SK-N-SH treated with all-trans-retinoic acid at 6 μM for 48 hours (cell line): ENCODE data around the gene SLC26A9.

Source experiments
- ATAC-seq: fragments of 200-7000 bp; cut with Tn5 transposase; 3 replicates; pipeline ENCODE4 v1.9.1; 2020; ENCODE audit warnings: mild to moderate bottlenecking, moderate library complexity
- BACH2 ChIP-seq: fragments of 250-450 bp; sonication (Bioruptor Pico); IDR thresholded peaks from 2 replicates; pipeline ENCODE4 v1.9.0; 2021; ENCODE audit warnings: mild to moderate bottlenecking, borderline replicate concordance
- CSDC2 ChIP-seq: fragments of 250-450 bp; sonication (Bioruptor Pico); IDR thresholded peaks from 2 replicates; pipeline ENCODE4 v1.5.0; 2020; ENCODE audit warnings: mild to moderate bottlenecking, moderate library complexity
- ESRRG ChIP-seq: fragments of 250-450 bp; sonication (Bioruptor Pico); IDR thresholded peaks from 2 replicates; pipeline ENCODE4 v1.6.1; 2021; ENCODE audit warnings: mild to moderate bottlenecking
- GLIS3 ChIP-seq: fragments of 250-450 bp; sonication (Bioruptor Pico); IDR thresholded peaks from 2 replicates; pipeline ENCODE4 v1.5.0; 2020; ENCODE audit warnings: mild to moderate bottlenecking, moderate library complexity
- ISL1 ChIP-seq: fragments of 250-450 bp; sonication (Bioruptor Pico); IDR thresholded peaks from 2 replicates; pipeline ENCODE4 v2.1.2; 2022; ENCODE audit warnings: mild to moderate bottlenecking, moderate library complexity
- OSR1 ChIP-seq: fragments of 250-450 bp; sonication (Bioruptor Pico); IDR thresholded peaks from 2 replicates; pipeline ENCODE4 v1.8.0; 2022; ENCODE audit warnings: moderate library complexity, mild to moderate bottlenecking, inconsistent platforms
- POU6F1 ChIP-seq: fragments of 250-450 bp; sonication (Bioruptor Pico); IDR thresholded peaks from 2 replicates; pipeline ENCODE4 v1.8.0; 2021; ENCODE audit warnings: low read depth, mild to moderate bottlenecking, moderate library complexity, borderline replicate concordance
- PPARA ChIP-seq: fragments of 250-450 bp; sonication (Bioruptor Pico); IDR thresholded peaks from 2 replicates; pipeline ENCODE4 v1.5.0; 2020; ENCODE audit warnings: mild to moderate bottlenecking, borderline replicate concordance
- RARB ChIP-seq: fragments of 250-450 bp; sonication (Bioruptor Pico); IDR thresholded peaks from 2 replicates; pipeline ENCODE4 v1.8.0; 2021; ENCODE audit warnings: mild to moderate bottlenecking, moderate library complexity
- TCF4 ChIP-seq: fragments of 250-450 bp; sonication (Bioruptor Pico); IDR thresholded peaks from 2 replicates; pipeline ENCODE4 v1.8.0; 2021; ENCODE audit warnings: mild to moderate bottlenecking, moderate library complexity, borderline replicate concordance
- TOX ChIP-seq: fragments of 250-450 bp; sonication (Bioruptor Pico); IDR thresholded peaks from 2 replicates; pipeline ENCODE4 v1.8.0; 2021; ENCODE audit warnings: mild to moderate bottlenecking, moderate library complexity, borderline replicate concordance
- ZC3H10 ChIP-seq: fragments of 250-450 bp; sonication (Bioruptor Pico); IDR thresholded peaks from 2 replicates; pipeline ENCODE4 v1.5.1; 2021; ENCODE audit warnings: mild to moderate bottlenecking, moderate library complexity
- ZFP30 ChIP-seq: fragments of 450-650 bp; formaldehyde crosslinking; IDR thresholded peaks from 2 replicates; pipeline ENCODE4 v1.5.0; 2022; ENCODE audit warnings: mild to moderate bottlenecking, moderate library complexity
- ZNF565 ChIP-seq: fragments of 450-650 bp; formaldehyde crosslinking; conservative IDR thresholded peaks from 2 replicates; pipeline ENCODE4 v1.5.0; 2020; ENCODE audit warnings: low read depth, mild to moderate bottlenecking, moderate library complexity
- ZNF70 ChIP-seq: fragments of 450-650 bp; formaldehyde crosslinking; IDR thresholded peaks from 2 replicates; pipeline ENCODE4 v1.5.0; 2020; ENCODE audit warnings: mild to moderate bottlenecking, moderate library complexity
- ZNF8 ChIP-seq: fragments of 450-650 bp; formaldehyde crosslinking; IDR thresholded peaks from 2 replicates; pipeline ENCODE4 v1.5.0; 2020; ENCODE audit warnings: mild to moderate bottlenecking, moderate library complexity
- TF ChIP-seq, protein P1 (sequence below): fragments of 250-450 bp; sonication (Bioruptor Pico); IDR thresholded peaks from 2 replicates; pipeline ENCODE4 v1.5.0; 2020; ENCODE audit warnings: mild to moderate bottlenecking, moderate library complexity
- TF ChIP-seq, protein P2 (sequence below): fragments of 250-450 bp; sonication (Bioruptor Pico); IDR thresholded peaks from 2 replicates; pipeline ENCODE4 v1.8.0; 2020; ENCODE audit warnings: mild to moderate bottlenecking, moderate library complexity, borderline replicate concordance

Gene SLC26A9

GRCh38 chr1:205967554-205968335 is 24.5 kb upstream of the SLC26A9 start:
- TF ChIP-seq, protein P1, sequence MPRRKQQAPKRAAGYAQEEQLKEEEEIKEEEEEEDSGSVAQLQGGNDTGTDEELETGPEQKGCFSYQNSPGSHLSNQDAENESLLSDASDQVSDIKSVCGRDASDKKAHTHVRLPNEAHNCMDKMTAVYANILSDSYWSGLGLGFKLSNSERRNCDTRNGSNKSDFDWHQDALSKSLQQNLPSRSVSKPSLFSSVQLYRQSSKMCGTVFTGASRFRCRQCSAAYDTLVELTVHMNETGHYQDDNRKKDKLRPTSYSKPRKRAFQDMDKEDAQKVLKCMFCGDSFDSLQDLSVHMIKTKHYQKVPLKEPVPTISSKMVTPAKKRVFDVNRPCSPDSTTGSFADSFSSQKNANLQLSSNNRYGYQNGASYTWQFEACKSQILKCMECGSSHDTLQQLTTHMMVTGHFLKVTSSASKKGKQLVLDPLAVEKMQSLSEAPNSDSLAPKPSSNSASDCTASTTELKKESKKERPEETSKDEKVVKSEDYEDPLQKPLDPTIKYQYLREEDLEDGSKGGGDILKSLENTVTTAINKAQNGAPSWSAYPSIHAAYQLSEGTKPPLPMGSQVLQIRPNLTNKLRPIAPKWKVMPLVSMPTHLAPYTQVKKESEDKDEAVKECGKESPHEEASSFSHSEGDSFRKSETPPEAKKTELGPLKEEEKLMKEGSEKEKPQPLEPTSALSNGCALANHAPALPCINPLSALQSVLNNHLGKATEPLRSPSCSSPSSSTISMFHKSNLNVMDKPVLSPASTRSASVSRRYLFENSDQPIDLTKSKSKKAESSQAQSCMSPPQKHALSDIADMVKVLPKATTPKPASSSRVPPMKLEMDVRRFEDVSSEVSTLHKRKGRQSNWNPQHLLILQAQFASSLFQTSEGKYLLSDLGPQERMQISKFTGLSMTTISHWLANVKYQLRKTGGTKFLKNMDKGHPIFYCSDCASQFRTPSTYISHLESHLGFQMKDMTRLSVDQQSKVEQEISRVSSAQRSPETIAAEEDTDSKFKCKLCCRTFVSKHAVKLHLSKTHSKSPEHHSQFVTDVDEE (CRISPR knock-in tag) = no peak
- TF ChIP-seq TCF4 (CRISPR knock-in tag) (no peak), PPARA (CRISPR knock-in tag) (no peak), ZFP30 (CRISPR knock-in tag) (no peak), GLIS3 (CRISPR knock-in tag) (no peak), POU6F1 (CRISPR knock-in tag) (no peak), ZNF70 (CRISPR knock-in tag) (no peak), TOX (CRISPR knock-in tag) (no peak), CSDC2 (CRISPR knock-in tag) (no peak), ZNF8 (CRISPR knock-in tag) (no peak), ZNF565 (CRISPR knock-in tag) (no peak)
- no peak for ATAC-seq

- TF ChIP-seq BACH2 (CRISPR knock-in tag) (no peak), GLIS3 (CRISPR knock-in tag) (no peak), TCF4 (CRISPR knock-in tag) (no peak), ZC3H10 (no peak)
- TF ChIP-seq, protein P2, sequence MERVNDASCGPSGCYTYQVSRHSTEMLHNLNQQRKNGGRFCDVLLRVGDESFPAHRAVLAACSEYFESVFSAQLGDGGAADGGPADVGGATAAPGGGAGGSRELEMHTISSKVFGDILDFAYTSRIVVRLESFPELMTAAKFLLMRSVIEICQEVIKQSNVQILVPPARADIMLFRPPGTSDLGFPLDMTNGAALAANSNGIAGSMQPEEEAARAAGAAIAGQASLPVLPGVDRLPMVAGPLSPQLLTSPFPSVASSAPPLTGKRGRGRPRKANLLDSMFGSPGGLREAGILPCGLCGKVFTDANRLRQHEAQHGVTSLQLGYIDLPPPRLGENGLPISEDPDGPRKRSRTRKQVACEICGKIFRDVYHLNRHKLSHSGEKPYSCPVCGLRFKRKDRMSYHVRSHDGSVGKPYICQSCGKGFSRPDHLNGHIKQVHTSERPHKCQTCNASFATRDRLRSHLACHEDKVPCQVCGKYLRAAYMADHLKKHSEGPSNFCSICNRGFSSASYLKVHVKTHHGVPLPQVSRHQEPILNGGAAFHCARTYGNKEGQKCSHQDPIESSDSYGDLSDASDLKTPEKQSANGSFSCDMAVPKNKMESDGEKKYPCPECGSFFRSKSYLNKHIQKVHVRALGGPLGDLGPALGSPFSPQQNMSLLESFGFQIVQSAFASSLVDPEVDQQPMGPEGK (CRISPR knock-in tag) = no peak
- ATAC-seq = no peak
These were observed 22.0 kb upstream of the SLC26A9 start for GRCh38 chr1:205965036-205965884.

- no peak for ATAC-seq
- TF ChIP-seq CSDC2 (CRISPR knock-in tag) (no peak), OSR1 (CRISPR knock-in tag) (no peak), ZNF8 (CRISPR knock-in tag) (no peak), ZNF70 (CRISPR knock-in tag) (no peak), ZNF565 (CRISPR knock-in tag) (no peak), POU6F1 (CRISPR knock-in tag) (no peak), ISL1 (CRISPR knock-in tag) (no peak), ZFP30 (CRISPR knock-in tag) (no peak), RARB (CRISPR knock-in tag) (no peak), ESRRG (CRISPR knock-in tag) (no peak), GLIS3 (CRISPR knock-in tag) (no peak)
- TF ChIP-seq, protein P1 (CRISPR knock-in tag) = no peak
- TF ChIP-seq, all 23 proteins: peak for 0
These were observed 20.3 kb upstream of the SLC26A9 start for GRCh38 chr1:205963352-205964155.
